GM23338 (cell line): ENCODE data around the gene MYO5A.

Experiments
- POLR2AphosphoS5 ChIP-seq: IDR thresholded peaks from 2 replicates; pipeline ENCODE4 v1.6.1; 2016; ENCODE audit warnings: antibody characterized with exemption, low read depth
- REST ChIP-seq: IDR thresholded peaks from one replicate; pipeline ENCODE4 v1.6.1; 2018; ENCODE audit warnings: antibody characterized with exemption; ENCODE audit not compliant: unreplicated experiment
- ZNF114 ChIP-seq: fragments of 250-450 bp; sonication (Bioruptor Pico); IDR thresholded peaks from 2 replicates; pipeline ENCODE4 v1.5.0; 2020; ENCODE audit warnings: mild to moderate bottlenecking, moderate library complexity
- TF ChIP-seq, protein P1 (sequence below), 2 experiments: fragments of 200-600 bp in 1 of 2; sonication (generic) in 1 of 2; conservative IDR thresholded peaks; 2 replicates each; pipeline versions ENCODE4 v1.5.1 to v1.6.1; 2016 to 2017; ENCODE audit warnings: antibody characterized with exemption in 2 of 2, low read depth in 2 of 2, mild to moderate bottlenecking in 2 of 2, moderate library complexity in 1 of 2

DNA sequence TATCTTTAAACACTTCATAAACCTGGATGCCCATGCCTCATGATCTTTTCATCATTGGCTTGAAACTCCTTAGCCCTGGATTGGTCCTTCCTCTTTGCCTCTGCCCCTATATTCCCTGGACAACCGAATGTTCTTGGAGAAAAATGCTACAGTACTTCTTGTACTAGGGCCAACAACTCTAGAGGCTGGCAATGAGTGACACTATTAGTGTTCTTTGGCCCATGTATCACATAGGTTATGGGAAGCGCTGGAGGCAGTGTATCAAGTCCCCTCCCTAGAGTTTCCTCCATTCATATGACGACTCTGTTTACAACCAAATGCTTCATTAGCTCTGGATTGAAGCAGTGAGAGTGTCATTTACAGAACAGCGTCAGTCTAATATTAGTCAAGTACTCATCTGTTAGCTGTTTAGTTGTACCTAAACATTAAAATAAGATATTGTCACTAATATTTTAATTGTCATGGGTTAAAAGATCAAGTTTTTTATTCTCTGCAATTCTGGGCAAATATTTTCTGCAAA, 166.6 kb downstream of the MYO5A start:
- TF ChIP-seq, protein P1, sequence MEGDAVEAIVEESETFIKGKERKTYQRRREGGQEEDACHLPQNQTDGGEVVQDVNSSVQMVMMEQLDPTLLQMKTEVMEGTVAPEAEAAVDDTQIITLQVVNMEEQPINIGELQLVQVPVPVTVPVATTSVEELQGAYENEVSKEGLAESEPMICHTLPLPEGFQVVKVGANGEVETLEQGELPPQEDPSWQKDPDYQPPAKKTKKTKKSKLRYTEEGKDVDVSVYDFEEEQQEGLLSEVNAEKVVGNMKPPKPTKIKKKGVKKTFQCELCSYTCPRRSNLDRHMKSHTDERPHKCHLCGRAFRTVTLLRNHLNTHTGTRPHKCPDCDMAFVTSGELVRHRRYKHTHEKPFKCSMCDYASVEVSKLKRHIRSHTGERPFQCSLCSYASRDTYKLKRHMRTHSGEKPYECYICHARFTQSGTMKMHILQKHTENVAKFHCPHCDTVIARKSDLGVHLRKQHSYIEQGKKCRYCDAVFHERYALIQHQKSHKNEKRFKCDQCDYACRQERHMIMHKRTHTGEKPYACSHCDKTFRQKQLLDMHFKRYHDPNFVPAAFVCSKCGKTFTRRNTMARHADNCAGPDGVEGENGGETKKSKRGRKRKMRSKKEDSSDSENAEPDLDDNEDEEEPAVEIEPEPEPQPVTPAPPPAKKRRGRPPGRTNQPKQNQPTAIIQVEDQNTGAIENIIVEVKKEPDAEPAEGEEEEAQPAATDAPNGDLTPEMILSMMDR (conservative IDR thresholded peaks at IDR 0.05; ENCODE audit: low read depth in 2 of 2), result no peak
- no peak for TF ChIP-seq POLR2AphosphoS5
- no peak for TF ChIP-seq ZNF114 (CRISPR knock-in tag)
- TF ChIP-seq REST, result no peak
